ENCODE measurements around the gene INTS7.

Gene INTS7

GRCh38 chr1:212035123-212035834 is at the start of gene INTS7, which contains the start of gene DTL:
Gene INTS7, minus strand, starts transcription at chr1:212035557. Its CDS starts 120 bp downstream, at chr1:212035437.
Gene DTL, plus strand, starts transcription at chr1:212035748. Its CDS starts 143 bp downstream, at chr1:212035891.
- DNase-seq = peak; percentile 92 to 95

GRCh38 chr1:212082765-212083406 is 47.5 kb upstream of the INTS7 start:
- no peak for DNase-seq

DNA sequence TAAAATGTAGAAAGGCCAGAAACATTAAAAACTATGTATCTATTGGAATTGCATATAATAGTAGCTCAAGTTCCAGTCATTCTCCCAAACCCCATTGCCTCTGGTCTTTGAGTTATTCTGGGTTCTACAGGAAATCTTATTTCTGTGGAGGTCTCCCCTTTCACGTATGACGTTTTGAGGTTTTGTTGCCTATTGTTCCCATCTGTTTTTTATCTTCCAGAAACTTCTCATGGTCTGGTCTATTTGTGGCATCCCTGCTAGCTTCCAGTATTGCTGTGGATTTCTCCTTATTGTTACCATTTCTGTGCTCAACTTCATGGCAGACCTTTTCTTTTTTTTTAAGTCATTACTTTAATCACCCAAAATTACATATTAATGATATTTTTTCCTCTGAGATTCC is 43.5 kb upstream of the INTS7 start:
- no peak for DNase-seq

DNA sequence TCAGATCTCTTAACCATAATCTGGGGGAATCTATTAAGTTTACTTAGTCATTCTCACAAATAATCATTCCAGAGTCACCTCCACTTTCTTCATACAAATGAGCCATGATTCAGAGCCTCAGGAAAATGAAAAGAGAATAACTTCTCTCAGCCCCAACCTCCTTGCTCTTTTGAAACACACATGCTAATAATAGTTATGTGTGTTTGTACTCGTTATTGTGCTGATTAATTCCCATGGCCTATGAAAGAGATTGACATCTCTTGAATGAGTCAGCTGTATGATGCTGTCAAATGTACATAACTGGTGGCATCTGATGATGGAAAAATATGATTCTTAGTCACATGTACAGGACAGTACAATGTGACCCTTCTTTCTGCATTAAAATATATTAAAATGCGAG is 41.7 kb upstream of the INTS7 start:
- DNase-seq = no peak

- DNase-seq = no peak
Observed at GRCh38 chr1:212074856-212075255, 39.5 kb upstream of the INTS7 start.

DNA sequence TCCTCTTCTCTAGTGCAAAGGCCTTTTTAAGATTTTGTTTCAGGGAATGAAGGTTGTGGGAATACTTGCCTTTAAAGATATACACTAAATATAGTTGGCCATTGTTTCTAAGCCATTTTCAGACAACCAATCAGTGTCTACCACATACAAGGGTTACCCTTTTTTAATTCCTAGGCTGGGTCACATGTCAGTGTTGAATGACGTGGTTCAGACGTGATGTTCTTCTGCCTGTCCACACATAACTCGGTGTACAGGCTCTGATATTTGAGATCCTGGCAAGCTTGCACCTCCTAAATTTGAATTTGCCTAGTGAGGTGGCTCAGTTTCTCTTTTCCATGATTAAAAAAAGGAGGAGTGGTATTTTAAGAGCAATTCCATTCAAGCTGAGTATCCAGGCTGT is 39.0 kb upstream of the INTS7 start:
- DNase-seq = no peak

DNA sequence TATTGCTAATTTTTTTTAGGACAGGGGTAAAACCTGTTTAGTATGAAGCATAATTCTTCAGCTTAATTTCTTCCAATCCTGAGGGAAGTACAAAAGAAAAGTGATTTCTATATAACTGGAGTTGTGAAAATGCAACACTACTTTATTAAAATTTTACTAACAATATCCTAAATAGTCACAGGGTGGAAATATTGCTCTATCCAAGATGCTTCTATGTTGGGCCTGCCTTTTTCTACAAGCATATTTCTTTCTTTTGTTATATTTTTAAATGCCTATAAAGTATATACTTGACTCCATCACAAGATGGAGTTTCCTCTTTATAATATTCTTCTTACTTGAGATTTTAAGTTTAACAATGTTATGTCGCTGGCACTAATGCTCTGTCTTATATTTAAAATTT is 38.1 kb upstream of the INTS7 start:
- DNase-seq = no peak

DNA sequence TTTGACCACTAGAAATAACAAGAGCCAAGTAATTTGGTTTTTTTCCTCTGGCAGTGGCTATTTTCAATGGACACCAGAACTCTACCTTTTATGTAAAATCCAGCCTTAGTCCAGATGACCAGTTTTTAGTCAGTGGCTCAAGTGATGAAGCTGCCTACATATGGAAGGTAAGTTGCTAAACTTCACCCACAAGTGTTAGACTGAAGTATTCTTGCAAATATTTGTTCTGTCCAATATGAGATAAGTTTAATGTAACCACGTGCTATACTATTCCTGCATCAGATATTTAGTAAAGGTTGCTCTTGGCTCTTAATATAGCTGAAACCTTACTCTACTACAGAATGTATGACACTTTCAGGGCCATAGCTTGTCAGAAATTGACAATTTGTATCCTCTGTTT is 36.7 kb upstream of the INTS7 start:
- DNase-seq = no peak

- peak in 1 of 2 experiments; percentile 15 for DNase-seq
Observed at GRCh38 chr1:212070720-212071302, 35.5 kb upstream of the INTS7 start.

GRCh38 chr1:212067787-212068186 is 32.4 kb upstream of the INTS7 start:
- no peak for DNase-seq

- peak in 1 of 2 experiments; percentile 44 for DNase-seq
Observed at GRCh38 chr1:212062832-212063438, 27.6 kb upstream of the INTS7 start.

DNA sequence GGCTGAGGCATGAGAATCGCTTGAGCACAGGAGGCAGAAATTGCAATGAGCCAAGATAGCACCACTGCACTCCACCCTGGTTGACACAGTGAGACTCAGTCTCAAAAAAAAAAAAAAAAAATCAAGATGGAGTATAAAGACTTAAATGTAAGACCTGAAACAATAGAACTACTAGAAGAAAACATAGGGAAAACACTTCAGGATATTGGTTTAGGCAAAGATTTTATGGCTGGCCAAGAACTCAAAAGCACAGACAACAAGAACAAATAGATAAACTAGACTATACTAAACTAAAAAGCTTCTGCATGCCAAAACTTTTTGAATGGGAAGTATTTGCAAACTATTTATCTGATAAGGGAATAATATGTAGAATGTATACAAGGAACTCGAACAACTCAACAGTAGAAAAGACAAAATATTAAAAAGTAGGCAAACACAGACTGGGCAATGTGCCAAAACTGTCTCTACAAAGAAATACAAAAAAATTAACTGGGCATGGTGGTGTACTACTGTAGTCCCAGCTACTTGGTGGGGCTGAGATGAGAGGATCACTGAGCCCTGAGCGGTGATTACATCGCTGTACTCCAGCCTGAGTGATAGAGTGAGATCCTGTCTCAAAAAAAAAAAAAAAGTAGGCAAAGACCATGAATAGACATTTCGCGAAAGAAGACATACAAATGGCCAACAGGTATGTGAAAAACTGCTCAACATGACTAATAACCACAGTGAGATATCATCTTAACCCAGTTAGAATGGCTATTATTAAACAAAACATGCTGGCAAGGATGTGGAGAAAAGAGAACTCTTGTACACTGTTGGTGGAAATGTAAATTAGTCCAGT is 25.5 kb upstream of the INTS7 start:
- DNase-seq = no peak

- DNase-seq = no peak
Observed at GRCh38 chr1:212055333-212055732, 20.0 kb upstream of the INTS7 start.

DNA sequence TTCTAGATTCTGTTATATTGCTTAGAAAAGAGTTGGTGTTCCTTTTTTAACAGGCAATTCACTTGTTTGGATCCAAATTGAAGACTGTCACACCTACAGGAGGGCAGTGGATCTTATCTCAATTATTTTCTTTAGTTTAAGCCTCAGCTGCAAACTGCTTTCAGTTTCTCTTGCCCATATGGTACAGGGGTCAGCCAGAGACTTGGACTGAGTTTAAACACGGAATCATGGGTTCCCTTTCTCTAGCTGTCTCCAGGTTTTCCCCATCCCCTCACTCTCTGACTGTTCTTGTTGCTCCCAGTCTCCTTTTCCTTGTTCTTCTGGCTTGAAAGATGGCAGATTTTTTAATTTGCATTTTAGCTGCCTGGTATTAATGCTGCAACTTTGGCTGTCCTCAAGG is 18.6 kb upstream of the INTS7 start:
- no peak for DNase-seq

GRCh38 chr1:212045981-212046380 is 10.6 kb upstream of the INTS7 start:
- no peak for DNase-seq

- DNase-seq = no peak
Observed at GRCh38 chr1:212044851-212045250, 9.5 kb upstream of the INTS7 start.

DNA sequence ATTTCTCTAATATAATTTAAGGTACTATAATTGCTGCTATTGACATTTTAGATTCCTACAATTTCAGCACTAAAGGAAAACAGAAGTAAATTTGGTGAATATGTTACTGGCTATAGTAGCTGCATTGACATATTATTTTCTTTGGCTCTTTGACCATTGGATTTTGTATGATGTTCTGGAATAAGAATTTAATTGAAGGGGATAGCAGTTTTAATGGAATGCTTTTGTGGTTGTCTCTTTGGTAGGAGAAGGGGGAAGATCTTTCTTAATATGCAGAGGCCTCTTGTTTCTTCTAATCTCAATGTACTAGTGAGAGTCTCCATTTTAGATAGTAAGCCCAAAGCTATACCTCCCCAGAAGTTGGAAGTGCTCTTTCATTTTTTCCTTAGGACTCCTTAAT is 7.1 kb upstream of the INTS7 start:
- no peak for DNase-seq

DNA sequence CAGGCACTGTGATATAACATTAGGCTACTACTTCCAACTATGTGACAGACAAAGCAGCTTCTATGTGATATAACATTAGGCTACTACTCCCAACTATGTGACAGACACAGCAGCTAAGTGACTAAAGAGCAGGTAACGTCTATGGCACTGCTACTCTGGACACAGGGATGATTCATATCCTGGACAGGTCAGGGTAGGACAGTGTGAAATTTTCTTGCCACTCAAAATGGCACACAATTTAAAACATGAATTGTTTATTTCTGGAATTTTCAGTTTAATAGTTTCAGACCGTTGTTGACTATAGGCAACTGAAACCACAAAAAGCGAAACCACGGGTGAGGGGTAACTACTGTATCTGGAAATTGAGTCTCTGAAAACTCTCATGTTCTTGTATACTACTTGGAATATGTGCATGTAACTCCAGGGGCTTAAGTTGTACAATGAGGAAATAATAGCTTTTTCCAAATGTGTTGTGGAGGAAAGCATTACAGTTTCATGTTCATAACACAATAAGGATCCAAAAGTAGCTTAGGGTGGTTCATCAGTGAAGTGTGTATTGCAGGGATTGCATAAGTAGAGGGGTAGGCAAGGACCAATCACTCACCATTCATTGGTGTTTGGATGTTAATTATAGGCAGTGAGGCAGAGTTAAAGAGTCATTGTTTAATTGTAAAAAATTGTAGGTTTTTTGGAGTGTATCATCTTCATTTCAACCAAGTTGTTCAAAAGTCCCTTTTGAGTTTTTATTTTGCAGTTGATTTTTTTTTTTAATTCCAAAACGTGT is 5.5 kb upstream of the INTS7 start:
- DNase-seq = peak in 1 of 2 experiments; percentile 27

GRCh38 chr1:212039622-212040021 is 4.3 kb upstream of the INTS7 start:
- no peak for DNase-seq

DNA sequence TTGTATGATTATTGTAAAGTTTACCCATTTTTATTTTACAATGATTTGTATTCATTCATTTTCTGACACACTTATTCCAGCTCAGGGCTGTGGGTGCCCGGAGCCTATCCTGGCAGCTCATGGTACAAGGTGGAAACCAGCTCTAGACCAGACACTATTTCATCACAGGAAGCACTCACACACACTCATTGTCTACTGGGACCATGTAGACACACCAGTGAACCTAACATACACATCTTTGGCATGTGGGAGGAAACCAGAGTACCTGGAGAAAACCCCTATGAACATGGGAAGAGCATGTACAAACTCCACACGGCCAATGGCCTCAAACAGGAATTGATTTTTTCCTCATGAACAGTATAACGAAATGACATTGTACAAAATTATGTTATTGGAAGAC is 2.5 kb upstream of the INTS7 start:
- DNase-seq = no peak

- no peak for DNase-seq
Observed at GRCh38 chr1:212035835-212036605, 663 bp upstream of the INTS7 start.

All from SW 1271 (cell line).